ENCODE results near the gene CARD10.

The CARD10 gene

DNA sequence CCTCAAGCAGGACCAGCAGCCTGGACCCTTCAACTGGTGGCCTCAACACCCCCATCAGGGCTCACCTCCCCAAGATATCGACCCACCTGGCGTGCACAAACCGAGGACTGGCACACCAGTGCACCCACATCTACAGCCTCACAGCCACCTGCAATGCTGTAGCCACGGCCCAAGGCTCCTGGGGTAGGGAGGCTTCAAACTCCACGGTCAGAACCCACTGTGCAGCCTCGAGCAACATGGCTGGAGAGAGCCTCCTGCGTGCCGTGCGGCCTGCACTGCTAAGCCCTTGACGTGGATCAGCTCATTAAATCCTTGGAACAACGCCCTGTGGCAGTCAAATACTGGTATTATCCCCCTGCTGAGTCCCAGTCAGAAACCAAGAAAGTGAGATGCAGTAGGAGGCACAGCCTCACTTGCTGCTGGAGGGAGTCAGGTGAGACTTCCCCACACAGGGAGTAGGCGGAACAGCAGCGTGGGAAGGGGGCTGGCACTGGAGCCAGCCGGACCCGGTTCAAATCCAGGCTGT is 4.6 kb downstream of the CARD10 start:
- peaks cover 16% of the 10 kb centered on the region for H3K27me3 ChIP-seq (ENCODE audit: insufficient read depth, insufficient read length)
- no peak for DNase-seq (ENCODE audit: low read depth, low spot score)
- no peak for TF ChIP-seq YY1 (IDR thresholded peaks at IDR 0.05; ENCODE audit: insufficient read depth, insufficient read length)
- no peak for TF ChIP-seq ZNF274 (IDR thresholded peaks at IDR 0.05; ENCODE audit: low read depth, low read length)
- TF ChIP-seq SUZ12 (IDR thresholded peaks at IDR 0.05; ENCODE audit: extremely low read depth, insufficient read depth, insufficient read length) = no peak

DNA sequence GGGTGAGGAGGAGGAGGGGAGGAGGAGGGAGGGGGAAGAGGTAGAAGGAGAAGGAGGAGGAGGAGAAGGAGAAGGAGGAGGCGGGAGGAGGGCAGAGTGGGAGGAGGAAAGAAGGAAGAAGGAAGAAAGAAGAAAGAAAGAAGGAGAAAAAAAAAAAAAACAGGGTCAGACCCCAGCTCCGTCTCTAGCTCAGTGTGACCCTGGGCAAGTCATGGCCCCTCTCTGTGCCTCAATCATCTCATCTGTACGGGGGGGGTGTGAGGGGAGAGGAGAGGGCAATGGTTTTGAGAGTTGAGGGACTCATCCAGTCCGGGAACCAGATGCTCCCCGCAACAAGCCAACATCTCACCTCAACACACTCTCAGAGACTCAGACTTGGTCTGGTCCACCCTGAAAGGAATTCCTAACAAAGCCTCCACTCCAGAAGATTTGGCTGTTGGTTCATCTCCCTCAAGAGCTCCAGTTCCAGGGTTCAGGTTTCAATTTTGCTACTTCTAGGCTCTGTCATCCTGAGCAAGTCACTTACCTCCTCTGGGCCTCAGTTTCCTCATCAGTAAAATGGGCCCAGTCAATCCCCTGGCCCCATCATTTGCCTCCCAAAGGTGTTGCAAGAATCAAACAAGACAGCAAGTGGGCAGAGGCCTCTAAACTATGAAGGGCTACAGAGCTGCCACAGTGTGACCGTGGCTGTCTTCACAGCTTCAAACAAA is 7.7 kb downstream of the CARD10 start:
- Histone ChIP-seq H3K4me1 (ENCODE audit: insufficient read depth, insufficient read length) (peaks cover 6% of the 10 kb centered on the region), H3K4me3 (ENCODE audit: insufficient read length, low read depth) (no peak overlapping the region), H3K36me3 (ENCODE audit: insufficient read depth, insufficient read length, low read length) (peaks cover 40% of the 10 kb centered on the region), H3K9ac (ENCODE audit: insufficient read length, low read depth) (no peak overlapping the region), H3K27me3 (ENCODE audit: insufficient read depth, insufficient read length) (no peaks in the 10 kb centered on the region), H3K9me3 (ENCODE audit: insufficient read depth, low read length) (peaks cover 3% of the 10 kb centered on the region; the same call in 1 of the 2 replicates)
- TF ChIP-seq SUZ12 (IDR thresholded peaks at IDR 0.05; ENCODE audit: extremely low read depth, insufficient read depth, insufficient read length) (no peak), ZNF274 (IDR thresholded peaks at IDR 0.05; ENCODE audit: low read depth, low read length) (no peak), YY1 (IDR thresholded peaks at IDR 0.05; ENCODE audit: insufficient read depth, insufficient read length) (no peak)
- DNase-seq (ENCODE audit: low read depth, low spot score) = no peak

More for the DNA sequence above, 4.6 kb downstream of the CARD10 start:
- H3K9ac ChIP-seq (ENCODE audit: insufficient read length, low read depth) = no peak overlapping the region
- peaks cover 6% of the 10 kb centered on the region for H3K4me1 ChIP-seq (ENCODE audit: insufficient read depth, insufficient read length)
- H3K9me3 ChIP-seq (ENCODE audit: insufficient read depth, low read length) = peaks cover 5% of the 10 kb centered on the region; the same call in 1 of the 2 replicates
- H3K4me3 ChIP-seq (ENCODE audit: insufficient read length, low read depth) = no peak overlapping the region
- H3K36me3 ChIP-seq (ENCODE audit: insufficient read depth, insufficient read length, low read length) = peaks cover 22% of the 10 kb centered on the region

DNA sequence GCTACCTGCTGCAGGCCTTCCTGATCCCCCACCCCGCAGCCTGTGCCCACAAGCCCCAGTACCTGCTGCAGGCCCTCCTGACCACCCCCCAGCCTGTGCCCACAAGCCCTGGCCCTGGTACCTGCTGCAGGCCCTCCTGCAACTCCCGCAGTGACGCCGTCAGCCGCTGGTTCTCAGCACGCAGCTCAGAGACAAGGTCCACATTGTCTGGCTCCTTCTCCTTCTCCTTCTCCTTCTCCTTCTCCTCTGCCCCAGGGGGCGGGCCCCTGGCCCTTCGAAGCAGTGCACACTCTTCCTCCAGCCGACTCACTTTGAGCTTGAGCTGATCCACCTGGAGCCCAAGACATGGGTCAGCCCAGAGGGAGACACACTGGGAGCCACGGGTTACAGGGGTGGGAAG is 9.1 kb downstream of the CARD10 start:
- H3K9ac ChIP-seq (ENCODE audit: insufficient read length, low read depth) = no peak overlapping the region
- H3K36me3 ChIP-seq (ENCODE audit: insufficient read depth, insufficient read length, low read length) = peaks cover 40% of the 10 kb centered on the region
- no peaks in the 10 kb centered on the region for H3K27me3 ChIP-seq (ENCODE audit: insufficient read depth, insufficient read length)
- peaks cover 6% of the 10 kb centered on the region for H3K4me1 ChIP-seq (ENCODE audit: insufficient read depth, insufficient read length)
- TF ChIP-seq ZNF274 (IDR thresholded peaks at IDR 0.05; ENCODE audit: low read depth, low read length) (no peak), YY1 (IDR thresholded peaks at IDR 0.05; ENCODE audit: insufficient read depth, insufficient read length) (no peak)
- no peak overlapping the region for H3K4me3 ChIP-seq (ENCODE audit: insufficient read length, low read depth)
- H3K9me3 ChIP-seq (ENCODE audit: insufficient read depth, low read length) = no peaks in the 10 kb centered on the region
- DNase-seq (ENCODE audit: low read depth, low spot score) = no peak

DNA sequence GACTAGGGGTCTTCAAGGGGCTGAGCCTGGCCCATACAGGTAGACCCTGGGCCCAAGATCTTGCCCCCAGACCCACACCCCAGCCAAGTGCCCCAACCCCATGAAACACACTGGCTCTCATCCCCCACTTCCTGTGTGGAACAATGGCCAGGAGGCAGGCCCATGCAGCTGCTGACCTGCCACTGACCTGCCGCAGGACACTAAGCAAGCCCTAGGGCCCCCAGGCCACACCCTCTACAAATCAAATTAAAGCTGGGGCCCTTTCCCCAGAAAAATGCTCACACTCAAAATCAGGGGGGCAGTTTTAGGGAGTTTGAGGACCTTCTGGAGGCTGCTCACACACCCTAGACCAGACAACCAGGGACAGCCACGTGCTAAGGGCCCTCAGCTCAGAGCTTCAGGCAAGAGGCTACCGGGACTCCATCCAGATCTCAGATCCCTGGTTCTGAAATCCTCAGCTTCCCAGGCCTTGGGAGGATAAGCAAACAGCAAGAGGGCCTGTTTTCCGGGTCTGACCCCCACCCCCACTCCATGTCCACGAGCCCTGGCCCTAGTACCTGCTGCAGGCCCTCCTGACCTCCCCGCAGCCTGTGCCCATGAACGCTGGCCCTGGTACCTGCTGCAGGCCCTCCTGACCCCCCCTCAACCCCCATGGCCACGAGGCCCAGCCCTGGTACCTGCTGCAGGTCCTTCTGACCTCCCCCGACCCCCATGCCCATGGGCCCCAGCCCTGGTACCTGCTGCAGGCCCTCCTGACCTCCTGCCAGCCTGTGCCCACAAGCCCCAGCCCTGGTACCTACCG is 10.0 kb downstream of the CARD10 start:
- Histone ChIP-seq H3K27me3 (ENCODE audit: insufficient read depth, insufficient read length) (no peaks in the 10 kb centered on the region), H3K4me1 (ENCODE audit: insufficient read depth, insufficient read length) (peaks cover 6% of the 10 kb centered on the region), H3K9me3 (ENCODE audit: insufficient read depth, low read length) (no peaks in the 10 kb centered on the region), H3K4me3 (ENCODE audit: insufficient read length, low read depth) (no peak overlapping the region), H3K9ac (ENCODE audit: insufficient read length, low read depth) (no peak overlapping the region), H3K36me3 (ENCODE audit: insufficient read depth, insufficient read length, low read length) (peaks cover 39% of the 10 kb centered on the region)
- DNase-seq (ENCODE audit: low read depth, low spot score) = no peak
- no peak for TF ChIP-seq YY1 (IDR thresholded peaks at IDR 0.05; ENCODE audit: insufficient read depth, insufficient read length)
- TF ChIP-seq SUZ12 (IDR thresholded peaks at IDR 0.05; ENCODE audit: extremely low read depth, insufficient read depth, insufficient read length) = no peak
- no peak for TF ChIP-seq ZNF274 (IDR thresholded peaks at IDR 0.05; ENCODE audit: low read depth, low read length)

DNA sequence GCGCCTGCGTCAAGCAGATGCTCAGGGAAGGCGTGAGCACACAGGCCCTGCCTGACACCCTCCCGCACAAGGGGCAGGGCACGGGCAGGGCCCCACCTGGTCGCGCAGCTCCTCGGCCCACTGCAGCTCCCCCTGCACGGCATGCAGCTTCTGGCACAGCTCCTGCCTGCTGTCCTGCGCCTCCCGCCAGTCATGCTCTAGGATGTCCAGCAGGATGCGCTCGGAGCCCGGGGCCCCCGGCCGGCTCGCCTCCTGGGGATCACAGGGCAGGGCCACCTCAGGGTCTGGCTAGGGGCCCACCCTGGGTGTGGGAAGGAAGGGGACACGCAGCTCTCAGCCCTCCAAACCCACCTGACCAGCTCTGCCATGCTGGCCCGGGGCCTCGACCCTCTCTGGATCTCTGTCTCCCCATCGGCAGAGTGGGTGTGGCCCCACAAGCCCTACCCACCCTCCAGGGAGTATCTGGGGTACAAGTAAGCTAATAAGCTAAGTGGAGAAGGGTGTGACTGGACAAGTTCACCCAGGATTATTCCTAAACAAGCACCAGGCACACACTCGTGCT is 10.7 kb downstream of the CARD10 start:
- Histone ChIP-seq H3K36me3 (ENCODE audit: insufficient read depth, insufficient read length, low read length) (peaks cover 42% of the 10 kb centered on the region), H3K4me1 (ENCODE audit: insufficient read depth, insufficient read length) (peaks cover 6% of the 10 kb centered on the region), H3K9me3 (ENCODE audit: insufficient read depth, low read length) (no peaks in the 10 kb centered on the region), H3K9ac (ENCODE audit: insufficient read length, low read depth) (no peak overlapping the region), H3K4me3 (ENCODE audit: insufficient read length, low read depth) (no peak overlapping the region), H3K27me3 (ENCODE audit: insufficient read depth, insufficient read length) (no peaks in the 10 kb centered on the region)
- TF ChIP-seq YY1 (IDR thresholded peaks at IDR 0.05; ENCODE audit: insufficient read depth, insufficient read length) = no peak
- TF ChIP-seq SUZ12 (IDR thresholded peaks at IDR 0.05; ENCODE audit: extremely low read depth, insufficient read depth, insufficient read length) = no peak
- TF ChIP-seq ZNF274 (IDR thresholded peaks at IDR 0.05; ENCODE audit: low read depth, low read length) = no peak
- no peak for DNase-seq (ENCODE audit: low read depth, low spot score)

DNA sequence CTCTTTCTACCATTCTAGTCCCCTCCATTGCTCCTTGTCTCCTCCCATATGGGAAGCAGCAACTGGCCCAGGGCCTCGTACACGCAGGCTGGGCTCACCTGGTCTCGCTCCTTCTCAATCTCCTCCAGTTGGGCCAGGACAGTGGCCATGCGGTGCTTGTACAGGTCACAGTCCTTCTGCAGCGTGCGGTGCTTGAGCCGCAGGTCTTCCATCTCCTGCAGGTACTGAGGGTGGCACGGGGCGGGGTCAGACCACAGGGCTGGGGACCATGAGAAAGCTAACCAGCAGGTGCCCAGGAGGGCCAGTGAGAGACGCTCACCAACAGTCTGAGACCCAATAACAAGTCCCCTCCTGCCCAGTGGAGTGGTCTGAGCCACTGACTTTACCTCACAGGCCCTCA is 11.5 kb downstream of the CARD10 start:
- Histone ChIP-seq H3K27me3 (ENCODE audit: insufficient read depth, insufficient read length) (no peaks in the 10 kb centered on the region), H3K4me3 (ENCODE audit: insufficient read length, low read depth) (no peak overlapping the region), H3K36me3 (ENCODE audit: insufficient read depth, insufficient read length, low read length) (peaks cover 49% of the 10 kb centered on the region), H3K9ac (ENCODE audit: insufficient read length, low read depth) (no peak overlapping the region), H3K4me1 (ENCODE audit: insufficient read depth, insufficient read length) (peaks cover 10% of the 10 kb centered on the region), H3K9me3 (ENCODE audit: insufficient read depth, low read length) (no peaks in the 10 kb centered on the region)
- TF ChIP-seq ZNF274 (IDR thresholded peaks at IDR 0.05; ENCODE audit: low read depth, low read length) (no peak), SUZ12 (IDR thresholded peaks at IDR 0.05; ENCODE audit: extremely low read depth, insufficient read depth, insufficient read length) (no peak), YY1 (IDR thresholded peaks at IDR 0.05; ENCODE audit: insufficient read depth, insufficient read length) (no peak)
- DNase-seq (ENCODE audit: low read depth, low spot score) = no peak

DNA sequence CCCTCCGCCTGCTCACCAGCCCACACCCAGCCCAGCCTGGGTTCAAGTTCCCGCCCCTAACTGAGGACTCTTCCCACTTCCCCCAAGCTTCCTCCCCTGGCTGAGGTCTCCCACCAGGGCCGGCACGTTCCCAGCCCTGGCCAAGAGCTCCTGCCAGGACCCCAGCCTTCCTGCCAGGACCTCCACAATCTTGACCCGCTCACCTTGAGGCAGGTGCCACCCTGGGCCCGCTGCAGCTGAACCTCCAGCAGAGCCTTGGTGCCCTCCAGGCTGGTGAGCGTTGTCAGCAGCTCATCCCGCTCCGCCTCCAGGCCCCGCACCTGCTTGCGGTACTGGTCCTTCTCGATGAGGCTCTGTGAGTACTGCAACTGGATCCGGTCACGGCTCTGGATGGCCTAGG is 13.2 kb downstream of the CARD10 start:
- TF ChIP-seq YY1 (IDR thresholded peaks at IDR 0.05; ENCODE audit: insufficient read depth, insufficient read length) (no peak), SUZ12 (IDR thresholded peaks at IDR 0.05; ENCODE audit: extremely low read depth, insufficient read depth, insufficient read length) (no peak), ZNF274 (IDR thresholded peaks at IDR 0.05; ENCODE audit: low read depth, low read length) (no peak)
- no peak overlapping the region for H3K4me3 ChIP-seq (ENCODE audit: insufficient read length, low read depth)
- no peak for DNase-seq (ENCODE audit: low read depth, low spot score)
- no peaks in the 10 kb centered on the region for H3K27me3 ChIP-seq (ENCODE audit: insufficient read depth, insufficient read length)
- H3K36me3 ChIP-seq (ENCODE audit: insufficient read depth, insufficient read length, low read length) = peaks cover 53% of the 10 kb centered on the region
- no peaks in the 10 kb centered on the region for H3K9me3 ChIP-seq (ENCODE audit: insufficient read depth, low read length)
- no peak overlapping the region for H3K9ac ChIP-seq (ENCODE audit: insufficient read length, low read depth)
- H3K4me1 ChIP-seq (ENCODE audit: insufficient read depth, insufficient read length) = peaks cover 12% of the 10 kb centered on the region
